ENCODE measurements around the gene ZNF775. TPM values are rescaled to one million over a fixed set of nuclear protein-coding genes. Genes with fewer than 3 reads are reported as not detected.

Gene ZNF775
- total and polyA plus RNA-seq, 5 experiments from 2014 or later: 1.5 to 7.6 (median 5.6) TPM

DNA sequence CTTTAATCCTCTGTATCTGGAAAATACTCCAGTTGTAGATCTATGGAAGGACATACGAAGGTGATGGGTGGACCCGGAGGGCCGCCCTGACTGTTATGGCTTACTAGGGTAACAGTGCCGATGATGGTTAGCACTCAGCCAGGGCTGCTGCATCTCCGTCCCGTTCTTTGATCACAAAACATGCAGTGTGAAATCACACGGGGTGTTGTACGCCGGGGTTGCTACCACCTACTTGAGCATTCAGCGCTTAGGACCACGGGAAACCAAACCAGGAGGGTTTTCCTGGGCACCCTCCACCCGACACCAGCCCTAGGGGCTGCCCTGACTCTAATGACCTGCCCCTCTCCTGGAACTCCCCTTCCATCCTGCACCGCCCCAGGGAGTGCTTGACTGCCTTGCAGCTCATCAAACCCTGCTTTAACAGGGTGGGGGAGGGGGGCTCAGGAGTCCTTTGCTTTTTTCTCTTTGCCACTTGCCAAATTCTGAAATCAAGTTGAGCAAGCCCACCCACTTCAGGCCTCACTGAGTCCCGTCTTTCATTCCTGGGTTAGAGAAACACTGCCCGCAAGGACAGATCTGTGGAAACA lies 20.4 kb downstream of the ZNF775 start:
- POLR2A ChIA-PET: no interaction called here
- Mint-ChIP-seq H3K4me1 (peaks cover 5 to 27% (median 12%) of the 10 kb centered on the region in 4 donors), H3K27ac (no peak overlapping the region), H3K36me3 (peaks cover 0 to 5% (median 3%) of the 10 kb centered on the region in 3 donors), H3K27me3 (no peaks in the 10 kb centered on the region), H3K4me3 (no peak overlapping the region), H3K9me3 (no peaks in the 10 kb centered on the region)
- no peak for ATAC-seq
- peak in 1 of 10 donors; percentile 26 for DNase-seq

DNA sequence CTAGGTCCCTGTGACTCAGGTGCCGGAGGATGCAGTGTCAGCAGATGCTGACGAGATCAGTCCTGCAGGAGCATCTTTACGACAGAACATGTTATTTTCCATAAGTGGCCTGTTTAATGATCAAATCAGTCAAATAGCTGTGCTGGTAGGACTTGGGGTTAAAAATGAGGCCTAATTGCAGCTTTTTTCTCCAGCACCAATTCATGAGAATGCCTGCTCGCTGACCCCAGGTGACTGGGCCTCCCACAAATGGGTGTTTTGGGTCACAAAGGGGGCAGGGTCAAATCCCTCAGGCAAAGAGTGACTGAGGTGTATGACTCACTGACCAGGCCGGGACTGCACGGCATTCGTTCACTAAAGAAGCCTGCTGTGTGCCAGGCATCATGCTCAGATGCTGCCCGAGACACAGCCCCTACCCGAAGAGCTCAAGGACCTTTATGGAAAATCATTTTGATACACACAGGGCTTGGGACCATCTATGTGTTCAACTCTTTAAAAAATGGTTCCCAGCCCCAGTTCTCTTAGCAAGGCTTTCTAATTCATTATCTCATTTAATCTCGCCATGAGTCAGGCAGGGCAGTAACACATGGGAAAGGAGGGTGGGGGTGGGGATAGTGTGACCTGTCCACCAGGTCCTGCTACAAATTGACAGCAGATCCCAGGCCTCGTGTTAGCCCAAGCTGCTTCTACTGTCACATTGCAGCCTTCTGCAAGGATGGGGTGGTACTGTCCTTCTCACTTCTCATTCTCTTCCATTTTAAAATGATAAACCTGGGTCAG lies 21.1 kb downstream of the ZNF775 start:
- no peak for DNase-seq
- Mint-ChIP-seq H3K27me3 (no peaks in the 10 kb centered on the region), H3K9me3 (no peaks in the 10 kb centered on the region), H3K4me3 (no peak overlapping the region), H3K27ac (peak overlapping the region in 1 of 10 donors; percentile 1), H3K36me3 (peaks cover 0 to 5% (median 3%) of the 10 kb centered on the region in 3 donors), H3K4me1 (peaks cover 7 to 29% (median 14%) of the 10 kb centered on the region in 4 donors)
- no peak for ATAC-seq
- POLR2A ChIA-PET: no interaction called here

DNA sequence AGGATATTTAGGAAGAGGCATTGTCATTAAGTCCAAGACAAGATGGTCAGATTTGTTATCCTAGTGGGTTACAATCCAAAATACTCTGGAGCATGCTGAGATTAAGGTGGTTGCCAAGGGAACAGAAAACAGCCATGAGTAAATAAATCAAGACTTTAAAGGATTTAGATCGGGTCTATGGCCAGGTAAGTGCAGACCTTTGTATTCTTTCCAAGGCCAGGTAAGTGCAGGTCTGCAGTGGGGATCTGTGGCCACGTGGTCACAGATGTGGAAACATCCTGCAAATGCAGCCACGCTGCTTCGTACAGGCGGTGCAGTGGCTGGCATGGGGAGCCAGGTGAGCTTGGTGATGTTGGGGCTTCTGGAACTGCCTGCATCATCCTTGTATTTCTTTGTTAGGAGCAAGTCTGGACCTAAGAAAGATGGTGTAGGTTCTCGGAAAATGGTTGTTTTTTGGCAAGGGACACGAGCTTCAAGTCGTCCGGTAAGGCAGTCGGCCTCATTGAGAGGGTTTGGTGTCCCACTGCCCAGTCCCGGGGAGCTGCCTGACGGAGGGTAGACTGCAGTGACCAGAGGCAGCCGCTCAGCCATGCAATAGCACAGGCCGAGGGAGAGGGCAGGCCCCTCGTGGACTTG lies 21.8 kb downstream of the ZNF775 start:
- no peaks in the 10 kb centered on the region for H3K9me3 Mint-ChIP-seq
- peaks cover 0 to 3% (median 3%) of the 10 kb centered on the region in 3 donors for H3K36me3 Mint-ChIP-seq
- peaks cover 11 to 32% (median 18%) of the 10 kb centered on the region in 4 donors for H3K4me1 Mint-ChIP-seq
- no peak overlapping the region for H3K4me3 Mint-ChIP-seq
- H3K27ac Mint-ChIP-seq: peak overlapping the region in 2 of 10 donors; percentile 2 to 5
- H3K27me3 Mint-ChIP-seq: no peaks in the 10 kb centered on the region
- DNase-seq (no peak), ATAC-seq (no peak)
- POLR2A ChIA-PET: interaction anchor here (1.0 kb wide), 1 partner anchor 32 kb away, joined by 3 read pairs; the partner anchor contains the start of gene REPIN1

DNA sequence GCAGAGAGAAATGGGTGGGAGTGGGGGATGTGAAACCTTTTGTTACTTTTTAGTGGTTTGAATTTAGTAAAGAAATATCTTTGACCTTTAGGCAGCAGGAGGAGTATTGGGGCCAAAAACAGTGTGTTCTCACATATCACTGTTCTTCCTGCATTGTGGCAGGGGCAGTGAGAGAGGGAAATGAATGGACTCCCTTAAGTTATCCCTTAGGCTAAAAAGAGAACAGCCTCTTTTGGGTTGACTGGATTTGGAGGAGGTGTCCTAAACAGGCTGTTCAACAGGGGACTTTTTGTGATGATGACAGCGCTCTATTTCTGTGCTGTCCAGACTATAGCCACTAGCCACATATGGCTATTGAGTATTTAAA lies 22.3 kb downstream of the ZNF775 start:
- Mint-ChIP-seq H3K27ac (peak overlapping the region in 2 of 10 donors; percentile 2 to 71), H3K4me3 (no peak overlapping the region), H3K27me3 (no peaks in the 10 kb centered on the region), H3K36me3 (peaks cover 0 to 3% (median under 1%) of the 10 kb centered on the region in 3 donors), H3K9me3 (no peaks in the 10 kb centered on the region), H3K4me1 (peaks cover 16 to 37% (median 23%) of the 10 kb centered on the region in 4 donors)
- no peak for DNase-seq
- ATAC-seq: no peak
- POLR2A ChIA-PET: interaction anchor here (1.0 to 1.6 kb wide), 2 partner anchors 15 to 33 kb away, joined by 3 to 5 read pairs; partner anchors contain the start of gene REPIN1

DNA sequence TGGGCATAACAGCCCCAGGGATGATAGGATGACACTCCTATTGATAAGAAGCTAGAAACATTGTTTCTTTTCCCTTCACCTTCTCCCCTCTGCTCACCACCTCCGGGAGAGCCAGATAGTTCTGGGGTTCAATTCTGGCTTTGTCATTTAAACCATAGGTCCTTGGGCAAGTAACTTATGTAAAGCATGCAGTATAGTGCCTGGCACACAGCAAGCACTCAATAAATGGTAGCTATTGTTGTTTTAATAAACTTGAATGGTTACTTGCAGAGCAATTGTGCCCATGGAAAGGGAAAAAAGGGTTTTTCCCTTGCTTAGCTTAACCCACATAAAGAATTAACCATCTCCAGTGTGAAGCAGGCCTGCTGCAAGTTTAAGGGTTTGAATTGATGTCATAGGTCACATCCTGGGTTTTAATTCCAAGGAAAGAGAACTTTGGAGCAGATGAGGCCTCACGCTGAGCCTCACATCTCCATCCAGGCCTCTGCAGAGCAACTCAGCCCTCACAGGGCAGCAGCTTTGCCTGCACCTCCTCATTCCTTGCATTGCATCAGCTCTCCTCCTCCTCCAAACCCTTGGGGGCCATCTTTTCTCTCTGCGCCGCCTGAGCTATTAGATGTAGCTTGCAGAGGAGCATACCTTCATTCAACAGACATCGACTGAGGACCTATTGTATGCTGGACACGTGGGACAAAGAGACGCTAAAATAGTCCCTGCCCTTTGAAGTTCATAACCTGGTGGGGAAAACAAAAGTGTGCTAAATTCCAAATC lies 22.9 kb downstream of the ZNF775 start:
- DNase-seq (no peak), ATAC-seq (no peak)
- Mint-ChIP-seq H3K4me3 (peak overlapping the region in 3 of 10 donors; percentile 44 to 60 (median 48)), H3K9me3 (no peaks in the 10 kb centered on the region), H3K27me3 (no peaks in the 10 kb centered on the region), H3K27ac (peak overlapping the region in 7 of 10 donors; percentile 17 to 95 (median 77)), H3K4me1 (peaks cover 19 to 44% (median 30%) of the 10 kb centered on the region in 4 donors), H3K36me3 (peaks cover 0 to 4% (median 1%) of the 10 kb centered on the region in 3 donors)
- POLR2A ChIA-PET: interaction anchor here (1.0 to 1.6 kb wide), 2 partner anchors 16 to 33 kb away, joined by 3 to 5 read pairs; partner anchors contain the start of gene REPIN1

DNA sequence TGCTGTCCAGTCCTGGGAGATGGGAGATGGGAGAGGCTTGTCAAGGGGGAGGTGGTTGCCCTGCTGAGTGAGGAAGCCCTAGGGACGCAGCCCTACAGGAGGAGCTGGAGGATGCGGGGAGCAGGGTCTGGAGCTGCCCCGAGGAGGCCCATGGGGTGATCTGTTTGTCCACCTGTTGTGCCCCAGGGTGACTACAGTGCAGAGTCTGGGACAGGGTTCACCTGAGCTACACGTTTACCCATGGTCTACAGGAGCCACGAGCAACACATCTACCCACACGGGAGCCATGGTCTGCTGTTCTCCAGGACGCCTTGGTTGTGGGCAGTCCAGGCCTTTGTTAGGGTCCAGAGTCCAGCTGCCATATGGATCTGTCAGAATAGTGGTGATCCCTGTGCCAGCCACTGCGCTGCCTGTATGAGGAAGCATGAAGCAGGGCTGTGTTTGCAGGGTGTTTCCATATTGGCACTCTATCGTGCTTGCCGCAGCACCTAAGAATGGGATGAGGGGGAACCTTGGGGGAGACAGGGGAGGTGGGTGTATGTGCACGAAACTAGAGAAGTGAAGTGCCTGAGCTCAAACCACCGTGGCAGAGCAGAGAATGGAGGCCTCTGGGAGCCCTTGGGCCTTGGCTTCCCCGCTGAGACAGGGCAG lies 23.7 kb downstream of the ZNF775 start:
- peak overlapping the region in 9 of 10 donors; percentile 41 to 95 (median 75) for H3K27ac Mint-ChIP-seq
- H3K27me3 Mint-ChIP-seq: no peaks in the 10 kb centered on the region
- no peak for ATAC-seq
- no peak for DNase-seq
- H3K4me1 Mint-ChIP-seq: peaks cover 21 to 46% (median 32%) of the 10 kb centered on the region in 4 donors
- POLR2A ChIA-PET: interaction anchor here (1.6 to 5.2 kb wide), 2 partner anchors 17 to 35 kb away, joined by 5 to 96 read pairs; partner anchors contain the start of gene REPIN1
- peak overlapping the region in 6 of 10 donors; percentile 36 to 69 (median 62) for H3K4me3 Mint-ChIP-seq
- no peaks in the 10 kb centered on the region for H3K9me3 Mint-ChIP-seq
- peaks cover 0 to 6% (median 3%) of the 10 kb centered on the region in 3 donors for H3K36me3 Mint-ChIP-seq

DNA sequence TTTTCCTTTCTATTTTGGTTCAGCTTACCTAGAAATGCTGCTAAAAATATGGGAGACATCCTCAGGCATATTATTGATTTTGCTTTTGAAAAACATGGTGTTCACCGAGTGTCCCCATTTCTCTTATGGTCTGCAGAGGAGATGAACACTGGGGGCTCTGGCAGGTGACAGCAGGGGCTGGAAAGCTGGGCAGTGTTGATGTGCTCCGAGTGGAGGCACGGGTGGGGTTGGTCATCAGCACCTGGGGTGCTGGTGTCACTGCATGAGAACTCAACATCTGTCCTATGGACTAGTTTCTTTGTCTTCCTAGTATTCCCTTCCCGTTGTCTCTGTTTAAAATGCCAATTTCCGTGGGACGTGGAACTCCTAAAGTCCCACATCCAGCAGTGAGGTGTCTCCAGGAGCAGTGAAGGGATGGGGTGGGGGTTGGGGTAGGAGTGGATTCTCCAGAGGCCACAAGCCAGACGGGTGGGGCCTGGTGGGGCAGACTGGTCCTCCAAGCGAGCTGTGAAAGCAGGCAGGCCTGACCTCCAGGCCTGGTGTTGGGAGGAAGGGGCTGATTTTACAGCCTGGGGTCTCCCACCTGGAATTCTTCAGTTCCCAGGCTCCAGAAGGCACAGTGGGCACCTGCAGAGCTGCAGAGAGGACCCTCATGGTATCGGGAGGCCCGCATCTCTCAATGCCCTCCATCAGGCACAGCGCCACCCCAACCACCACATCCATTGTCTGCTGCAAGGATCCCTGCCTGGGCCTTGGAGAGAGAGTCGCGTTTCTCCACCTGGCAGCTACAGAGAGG lies 24.4 kb downstream of the ZNF775 start:
- H3K4me1 Mint-ChIP-seq: peaks cover 22 to 48% (median 35%) of the 10 kb centered on the region in 4 donors
- no peaks in the 10 kb centered on the region for H3K9me3 Mint-ChIP-seq
- peak overlapping the region; percentile 64 to 98 (median 94) for H3K4me3 Mint-ChIP-seq
- no peak for DNase-seq
- peak overlapping the region; percentile 89 to 99 (median 95) for H3K27ac Mint-ChIP-seq
- H3K36me3 Mint-ChIP-seq: peaks cover 0 to 8% (median 4%) of the 10 kb centered on the region in 3 donors
- POLR2A ChIA-PET: interaction anchor here (0.6 to 5.2 kb wide), 12 partner anchors 8 to 1160 kb away, joined by 3 to 96 read pairs (median 4); partner anchors contain the start of genes GIMAP1, GIMAP4 and REPIN1
- H3K27me3 Mint-ChIP-seq: no peaks in the 10 kb centered on the region
- ATAC-seq: no peak

DNA sequence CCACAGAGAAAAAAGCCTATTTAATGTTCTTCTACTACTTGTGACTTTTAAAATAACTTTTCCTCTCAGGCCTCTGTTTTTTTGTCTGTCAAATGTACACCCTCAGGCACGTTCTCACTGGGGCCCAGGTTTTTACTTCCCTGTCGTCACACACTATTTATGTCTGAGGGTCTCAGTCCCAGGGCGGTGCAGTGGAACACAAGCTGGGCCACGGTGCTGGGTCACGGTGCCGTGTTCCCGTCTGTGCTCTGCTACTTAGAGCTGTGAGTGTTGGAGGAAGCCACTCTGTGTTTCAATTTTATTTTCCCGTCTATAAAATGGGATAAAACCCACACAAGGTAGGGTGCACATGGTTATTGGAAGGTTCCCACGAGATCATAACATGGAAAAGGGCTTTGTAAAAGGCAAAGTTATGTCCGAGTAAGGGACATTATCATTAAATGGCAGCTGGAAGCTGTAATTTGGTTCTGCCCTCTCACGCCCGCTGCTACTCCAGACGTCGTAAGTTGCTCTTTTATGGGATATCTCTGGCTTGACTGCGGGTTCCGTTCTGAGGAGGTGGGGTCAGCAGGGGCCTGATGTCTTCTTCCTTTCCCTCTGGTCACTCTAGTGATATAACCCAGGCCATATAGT lies 25.2 kb downstream of the ZNF775 start:
- Mint-ChIP-seq H3K9me3 (no peaks in the 10 kb centered on the region), H3K27me3 (no peaks in the 10 kb centered on the region), H3K4me3 (peak overlapping the region; percentile 79 to 98 (median 94)), H3K4me1 (peaks cover 25 to 54% (median 41%) of the 10 kb centered on the region in 4 donors), H3K36me3 (peaks cover 0 to 9% (median 8%) of the 10 kb centered on the region in 3 donors), H3K27ac (peak overlapping the region; percentile 89 to 99 (median 95))
- peak in 3 of 10 donors; percentile 15 to 34 (median 29) for DNase-seq
- no peak for ATAC-seq
- POLR2A ChIA-PET: interaction anchor here (0.6 to 5.2 kb wide), 17 partner anchors 9 to 1161 kb away, joined by 3 to 96 read pairs (median 5); partner anchors contain the start of genes GIMAP1, GIMAP4, REPIN1 and ZNF775

DNA sequence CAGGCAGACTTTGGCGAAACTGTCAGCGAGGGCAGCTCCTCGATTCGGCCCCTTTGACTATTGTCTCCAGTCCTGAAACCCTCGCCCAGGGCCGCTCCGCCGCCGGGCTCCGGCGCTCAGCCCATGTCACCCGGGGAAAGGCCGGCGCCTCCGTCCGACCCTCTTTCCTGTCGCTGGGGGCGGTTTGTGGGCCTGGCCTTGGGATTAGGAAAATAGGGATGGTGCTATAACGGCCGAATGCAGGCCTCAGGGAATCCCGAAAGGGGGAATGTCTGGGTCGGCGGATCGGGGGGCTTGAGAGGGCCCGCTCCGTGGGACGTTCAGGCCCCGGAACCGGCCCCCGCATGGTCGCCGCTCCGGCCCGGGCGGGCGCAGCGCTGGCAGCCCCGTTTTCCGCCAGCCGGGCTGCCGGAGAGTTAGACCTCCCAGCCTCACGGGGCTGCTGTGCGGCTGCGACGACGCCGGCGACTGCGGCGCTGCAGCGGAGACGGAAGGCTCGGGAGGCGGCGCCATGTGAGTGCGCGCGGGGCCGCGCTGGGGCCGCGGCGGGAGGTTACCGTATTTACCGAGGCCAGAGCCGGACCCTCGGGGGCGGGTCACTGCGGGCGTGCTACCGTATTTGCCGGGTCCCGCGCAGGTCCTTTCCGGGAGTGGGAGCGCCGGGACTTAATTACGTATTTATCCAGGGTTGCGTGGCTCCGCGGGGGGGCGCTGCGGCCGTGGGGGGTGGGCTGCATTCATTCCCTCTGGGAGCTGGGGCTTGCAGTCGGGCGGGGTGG lies 25.9 kb downstream of the ZNF775 start:
- Mint-ChIP-seq H3K4me1 (peaks cover 25 to 58% (median 41%) of the 10 kb centered on the region in 4 donors), H3K4me3 (peak overlapping the region; percentile 90 to 98 (median 98)), H3K36me3 (peaks cover 0 to 12% (median 8%) of the 10 kb centered on the region in 3 donors), H3K9me3 (no peaks in the 10 kb centered on the region), H3K27ac (peak overlapping the region; percentile 89 to 99 (median 98)), H3K27me3 (no peaks in the 10 kb centered on the region)
- DNase-seq (peak; percentile 62 to 82 (median 72)), ATAC-seq (peak; percentile 80 to 81)
- POLR2A ChIA-PET: interaction anchor here (0.5 to 5.2 kb wide), 34 partner anchors 10 to 651 kb away, joined by 3 to 96 read pairs (median 4); partner anchors contain the start of genes GIMAP4, GIMAP7, GIMAP8 and REPIN1
